ENCODE measurements around the gene SLC25A24.
"Not testable (repeated sequence)": the region's sequence is repeated elsewhere in the genome, so short reads cannot be mapped to it uniquely, and the experiment has no call there.

The SLC25A24 gene

DNA sequence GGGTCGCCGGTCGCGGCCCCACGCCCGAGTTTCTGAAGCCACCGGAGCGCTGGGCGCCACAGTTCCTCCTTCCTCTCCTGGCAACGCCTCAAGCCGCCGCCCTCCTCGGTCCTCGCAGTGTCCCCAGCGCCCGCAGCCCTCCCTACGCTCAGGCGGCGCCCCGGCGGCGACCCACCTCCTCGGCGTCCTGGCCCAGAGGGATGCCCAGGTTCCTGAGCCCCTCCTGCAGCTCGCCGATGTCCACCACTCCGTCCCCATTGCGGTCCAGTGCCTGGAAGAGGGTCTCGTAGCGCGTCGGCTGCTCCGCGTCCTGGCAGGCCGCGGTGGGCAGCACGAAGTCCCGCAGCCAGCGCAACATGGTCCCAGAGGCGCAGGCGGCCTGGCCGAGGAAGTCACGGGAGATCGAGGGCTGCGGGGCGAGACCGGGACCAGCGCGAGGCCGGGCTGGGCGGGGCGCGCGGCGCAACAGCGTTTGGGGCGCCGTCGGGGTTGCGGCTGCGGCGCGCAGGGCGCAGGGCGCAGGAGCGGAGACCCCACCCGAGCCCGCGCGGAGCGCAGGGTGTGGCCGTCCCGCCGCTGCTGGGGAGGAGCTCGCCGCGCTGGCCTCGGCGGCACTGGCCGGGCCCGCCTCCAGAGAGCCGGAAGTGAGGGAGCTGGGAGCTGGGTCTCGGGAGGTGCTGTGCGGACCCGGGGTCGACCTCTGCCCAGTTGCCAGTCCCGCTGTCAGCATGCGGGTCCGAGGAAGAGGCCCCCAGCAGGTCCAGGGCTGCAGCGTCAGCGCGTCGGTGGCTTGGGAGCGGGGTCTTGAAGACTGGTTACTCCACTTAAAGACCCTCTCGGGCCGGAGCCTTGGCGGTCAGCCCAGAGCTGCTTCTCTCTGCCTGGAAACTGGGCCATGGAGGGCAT lies at the start of gene SLC25A24:
Gene SLC25A24 (minus strand): TSS at position 563 of the 906 bp plus-strand sequence. CDS start 205 bp downstream, at position 358.
- ATAC-seq, result peak; percentile 99
- peak within 1 kb of the TSS; percentile 98 for H3K4me3 Mint-ChIP-seq
- H3K4me1 Mint-ChIP-seq, result peaks cover 32% of the 10 kb centered on the region
- peaks cover 6% of the 10 kb centered on the region for H3K9me3 Mint-ChIP-seq
- H3K27ac Mint-ChIP-seq, result peak within 1 kb of the TSS; percentile 93
- H3K36me3 Mint-ChIP-seq, result peaks cover 10% of the 10 kb centered on the region
- no peaks in the 10 kb centered on the region for H3K27me3 Mint-ChIP-seq

DNA sequence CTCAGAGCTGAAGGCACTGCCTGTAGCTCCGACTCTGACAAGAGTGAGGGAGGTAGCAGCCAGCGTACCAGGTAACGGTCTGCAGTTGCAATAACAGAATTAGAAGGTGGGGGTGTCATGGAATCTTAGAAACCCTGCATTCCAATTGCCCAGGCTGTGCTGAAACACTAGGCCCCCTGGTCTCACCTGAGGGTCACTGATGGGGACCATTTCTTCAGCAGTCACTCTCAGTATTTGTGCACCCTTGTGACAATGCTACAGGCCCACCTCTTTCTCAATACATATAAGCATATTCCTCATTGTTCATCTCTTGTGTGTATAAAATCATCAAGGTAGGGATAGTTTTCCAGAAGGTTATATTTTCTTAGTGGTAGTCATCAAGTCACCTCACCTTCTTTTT lies 43.8 kb upstream of the SLC25A24 start, which contains the start of gene NBPF4:
Gene NBPF4 (minus strand): TSS at position 101 of the 400 bp plus-strand sequence. CDS start 315 bp downstream, outside the sequence.
- not testable (repeated sequence) for H3K4me3 Mint-ChIP-seq, H3K36me3 Mint-ChIP-seq, H3K27me3 Mint-ChIP-seq, H3K9me3 Mint-ChIP-seq, H3K4me1 Mint-ChIP-seq, ATAC-seq, H3K27ac Mint-ChIP-seq

- H3K27me3 Mint-ChIP-seq, ATAC-seq, H3K27ac Mint-ChIP-seq, H3K4me1 Mint-ChIP-seq, H3K36me3 Mint-ChIP-seq, H3K9me3 Mint-ChIP-seq, H3K4me3 Mint-ChIP-seq: not testable (repeated sequence)
These were observed 39.3 kb upstream of the SLC25A24 start for GRCh38 chr1:108239426-108239825.

- ATAC-seq, H3K9me3 Mint-ChIP-seq, H3K4me1 Mint-ChIP-seq, H3K36me3 Mint-ChIP-seq, H3K27ac Mint-ChIP-seq, H3K4me3 Mint-ChIP-seq, H3K27me3 Mint-ChIP-seq: not testable (repeated sequence)
These were observed 35.2 kb upstream of the SLC25A24 start for GRCh38 chr1:108235308-108235707.

DNA sequence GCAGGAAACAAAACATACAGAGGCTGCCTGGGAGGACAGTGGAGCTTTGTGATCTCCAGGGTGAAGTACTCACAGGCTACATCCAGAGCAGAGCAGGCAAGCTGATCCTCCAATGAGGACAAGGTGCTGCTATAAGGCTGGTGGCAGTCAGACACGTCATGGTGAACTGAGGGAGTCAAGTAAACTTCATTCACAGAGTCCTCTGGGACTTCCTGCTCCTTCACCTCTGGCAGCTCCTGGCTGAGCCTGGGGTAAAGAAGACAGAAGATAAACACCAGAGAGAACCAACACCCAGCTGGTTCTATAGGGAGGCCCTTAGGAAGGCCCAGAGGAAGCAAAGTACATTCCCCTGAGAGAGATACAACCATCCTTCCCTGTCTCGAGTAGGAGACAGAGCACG lies 32.0 kb upstream of the SLC25A24 start:
- H3K27me3 Mint-ChIP-seq, H3K9me3 Mint-ChIP-seq, H3K4me3 Mint-ChIP-seq, H3K4me1 Mint-ChIP-seq, H3K27ac Mint-ChIP-seq, H3K36me3 Mint-ChIP-seq, ATAC-seq: not testable (repeated sequence)

- not testable (repeated sequence) for H3K27me3 Mint-ChIP-seq, H3K9me3 Mint-ChIP-seq, H3K36me3 Mint-ChIP-seq, H3K4me1 Mint-ChIP-seq, ATAC-seq, H3K4me3 Mint-ChIP-seq, H3K27ac Mint-ChIP-seq
These were observed 29.8 kb upstream of the SLC25A24 start for GRCh38 chr1:108229976-108230375.

- not testable (repeated sequence) for H3K27ac Mint-ChIP-seq, H3K4me3 Mint-ChIP-seq, H3K36me3 Mint-ChIP-seq, ATAC-seq, H3K9me3 Mint-ChIP-seq, H3K4me1 Mint-ChIP-seq, H3K27me3 Mint-ChIP-seq
These were observed 27.6 kb upstream of the SLC25A24 start for GRCh38 chr1:108227772-108228171.

DNA sequence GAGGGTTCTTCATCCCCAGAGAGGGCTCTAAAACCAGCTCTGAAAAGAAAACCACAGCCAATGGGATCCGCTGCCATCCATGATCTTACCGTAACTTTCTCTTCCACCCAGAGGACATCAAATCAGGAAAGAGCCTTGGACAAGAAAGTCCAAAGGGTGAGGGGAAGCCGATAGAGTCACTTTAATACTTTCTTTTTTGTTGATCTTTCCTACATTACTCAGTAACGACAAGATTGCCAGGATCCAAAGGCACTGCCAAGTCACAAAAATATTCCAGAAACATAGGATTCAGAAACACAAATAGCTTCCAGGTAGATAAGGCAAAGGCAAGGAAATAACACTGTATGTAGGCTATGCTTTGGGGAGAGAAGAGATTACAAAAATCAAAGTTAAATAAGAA lies 26.7 kb upstream of the SLC25A24 start:
- H3K4me1 Mint-ChIP-seq, H3K27ac Mint-ChIP-seq, H3K4me3 Mint-ChIP-seq, H3K36me3 Mint-ChIP-seq, H3K9me3 Mint-ChIP-seq, H3K27me3 Mint-ChIP-seq, ATAC-seq: not testable (repeated sequence)

DNA sequence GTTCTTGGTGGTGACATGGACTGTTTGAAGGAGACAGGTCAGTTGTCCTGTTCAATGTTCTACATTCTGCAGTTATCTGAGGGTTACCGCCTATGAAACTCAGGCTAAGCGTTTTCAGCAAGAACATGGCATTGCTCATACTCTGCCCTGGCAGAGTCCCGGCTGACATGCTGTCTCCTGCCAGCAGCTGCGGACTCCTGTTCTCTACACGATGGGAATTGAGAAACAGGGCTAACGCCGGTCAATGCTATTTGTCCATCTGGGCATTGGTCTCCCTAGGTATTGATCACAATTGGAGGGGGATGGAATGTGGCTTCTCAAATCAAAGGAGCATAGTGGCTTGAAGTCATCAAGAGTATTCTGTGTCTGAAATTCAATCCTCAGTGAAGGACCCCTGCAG lies 23.1 kb upstream of the SLC25A24 start:
- not testable (repeated sequence) for H3K36me3 Mint-ChIP-seq, H3K27ac Mint-ChIP-seq, H3K4me3 Mint-ChIP-seq, H3K27me3 Mint-ChIP-seq, H3K9me3 Mint-ChIP-seq, H3K4me1 Mint-ChIP-seq, ATAC-seq

GRCh38 chr1:108217515-108218174 lies 17.5 kb upstream of the SLC25A24 start:
- ATAC-seq, H3K9me3 Mint-ChIP-seq, H3K4me3 Mint-ChIP-seq, H3K36me3 Mint-ChIP-seq, H3K27me3 Mint-ChIP-seq, H3K27ac Mint-ChIP-seq, H3K4me1 Mint-ChIP-seq: not testable (repeated sequence)

- not testable (repeated sequence) for H3K9me3 Mint-ChIP-seq, ATAC-seq, H3K27ac Mint-ChIP-seq, H3K36me3 Mint-ChIP-seq, H3K4me1 Mint-ChIP-seq, H3K4me3 Mint-ChIP-seq
- H3K27me3 Mint-ChIP-seq, result peaks cover 10% of the 10 kb centered on the region
These were observed 16.9 kb upstream of the SLC25A24 start for GRCh38 chr1:108217007-108217406.

DNA sequence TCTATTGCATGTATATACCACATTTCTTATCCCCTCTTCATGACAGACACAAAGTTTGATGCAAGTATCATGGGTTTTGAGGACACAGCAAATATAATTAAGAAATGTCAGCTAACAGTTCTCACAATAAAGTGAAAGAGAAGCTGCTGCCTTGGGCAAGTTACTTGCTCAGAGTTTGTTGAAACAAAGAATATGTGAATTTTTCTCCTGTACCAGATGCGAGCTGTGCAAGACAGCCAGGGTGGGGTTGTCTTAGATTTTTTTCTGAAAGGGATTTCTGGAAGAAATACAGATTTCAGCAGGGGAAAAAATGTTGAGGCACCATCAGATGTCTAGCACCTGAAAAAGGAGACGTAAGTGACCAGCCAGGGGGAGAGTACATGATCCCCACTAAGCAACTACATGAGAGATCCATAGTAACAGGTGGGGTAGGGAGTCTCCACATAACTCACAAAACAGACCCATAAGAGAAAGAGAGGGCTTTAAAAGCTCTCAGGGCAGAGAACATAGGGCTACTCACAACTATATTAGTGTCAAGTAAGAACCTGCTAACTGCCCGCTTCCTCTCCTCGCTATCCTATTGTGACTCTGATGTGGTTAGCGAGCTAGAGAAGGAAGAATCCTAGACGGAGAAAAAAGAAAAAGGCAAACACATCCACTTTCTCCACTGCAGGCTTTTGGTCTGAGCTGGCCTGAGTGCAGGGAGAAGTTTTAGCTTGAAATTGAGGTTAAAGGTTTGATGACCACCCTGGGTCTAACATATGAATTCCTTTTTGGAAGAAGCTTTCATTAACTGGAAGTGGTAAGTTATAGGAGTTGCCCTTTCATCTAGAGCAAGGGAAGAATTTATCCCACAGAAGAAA lies 16.1 kb upstream of the SLC25A24 start:
- not testable (repeated sequence) for H3K4me3 Mint-ChIP-seq, H3K36me3 Mint-ChIP-seq, H3K27ac Mint-ChIP-seq, H3K4me1 Mint-ChIP-seq, ATAC-seq, H3K9me3 Mint-ChIP-seq
- peaks cover 14% of the 10 kb centered on the region for H3K27me3 Mint-ChIP-seq

- ATAC-seq, H3K4me1 Mint-ChIP-seq, H3K36me3 Mint-ChIP-seq, H3K9me3 Mint-ChIP-seq, H3K4me3 Mint-ChIP-seq, H3K27ac Mint-ChIP-seq: not testable (repeated sequence)
- peaks cover 20% of the 10 kb centered on the region for H3K27me3 Mint-ChIP-seq
These were observed 14.7 kb upstream of the SLC25A24 start for GRCh38 chr1:108214641-108215465.

- Mint-ChIP-seq H3K4me1 (peaks cover 8% of the 10 kb centered on the region), H3K27ac (no peak overlapping the region), H3K36me3 (no peaks in the 10 kb centered on the region), H3K9me3 (no peaks in the 10 kb centered on the region), H3K27me3 (peaks cover 26% of the 10 kb centered on the region), H3K4me3 (no peak overlapping the region)
- ATAC-seq, result no peak
These were observed 10.9 kb upstream of the SLC25A24 start for GRCh38 chr1:108211014-108211413.

Data from stimulated activated memory B cell treated with anti-CD40 and anti-IgM and Interleukin-4, amounts not matched to agents 10 μg/mL and 1 μg/mL and 100 μg/mL, for 72 hours (primary cell).